Stomach (tissue), 4 donors: ENCODE results near the gene ATP2B2.

ENCODE experiments used
- CTCF ChIP-seq, 7 experiments: fragments of 450-650 bp in 4 of 7; fragments of 200-600 bp in 3 of 7; sonication (generic) in 3 of 7; IDR thresholded peaks; one replicate each; pipeline ENCODE4 v1.5.1; 2016 to 2019; ENCODE audit warnings: antibody characterized with exemption in 7 of 7, control low read depth in 2 of 7, mild to moderate bottlenecking in 1 of 7
- EP300 ChIP-seq: sonication (generic); formaldehyde crosslinking; IDR thresholded peaks from one replicate; pipeline ENCODE4 v1.6.1; 2017; ENCODE audit warnings: antibody characterized with exemption
- POLR2A ChIP-seq, 4 donors: fragments of 450-650 bp; IDR thresholded peaks; one replicate each; pipeline ENCODE4 v1.6.1; 2016; ENCODE audit warnings: antibody characterized with exemption in 4 of 4, control low read depth in 2 of 4, mild to moderate bottlenecking in 1 of 4, moderate library complexity in 1 of 4
- POLR2AphosphoS5 ChIP-seq, 3 donors: sonication (generic); formaldehyde crosslinking; IDR thresholded peaks; one replicate each; pipeline ENCODE4 v1.6.1; 2016; ENCODE audit warnings: antibody characterized with exemption in 3 of 3

GRCh38 chr3:10520072-10520471 lies 14.7 kb upstream of the ATP2B2 start:
- TF ChIP-seq CTCF (IDR thresholded peaks at IDR 0.05) (no peak), POLR2A (IDR thresholded peaks at IDR 0.05) (no peak), EP300 (no peak), POLR2AphosphoS5 (IDR thresholded peaks at IDR 0.05) (no peak)
